Ishikawa (cell line): ENCODE data around the gene NTM.

Experiments used
- RAD21 ChIP-seq: IDR thresholded peaks from 2 replicates; pipeline ENCODE4 v1.6.1; 2012; ENCODE audit warnings: low read depth
- TEAD4 ChIP-seq: IDR thresholded peaks from 2 replicates; pipeline ENCODE4 v1.6.1; 2012
- YY1 ChIP-seq: IDR thresholded peaks from 2 replicates; pipeline ENCODE4 v1.6.1; 2012; ENCODE audit warnings: low read depth
- ZBTB7A ChIP-seq: IDR thresholded peaks from 2 replicates; pipeline ENCODE4 v1.6.1; 2012; ENCODE audit warnings: low read depth

- TF ChIP-seq TEAD4 (no peak), RAD21 (no peak), ZBTB7A (no peak), YY1 (no peak)
Measured at GRCh38 chr11:131746201-131746600, 375.8 kb downstream of the NTM start.
